Myocyte (in vitro differentiated cells): Measurements from ENCODE around the gene SLC10A6. TPM values are rescaled to one million over a fixed set of nuclear protein-coding genes. Genes with fewer than 3 reads are reported as not detected.
A peak's percentile ranks its signal among the peaks of the same experiment; 100 is the strongest.

Experiments used
- DNase-seq: peaks from one replicate; pipeline ENCODE4 v3.0.0-alpha.2; 2012; ENCODE audit warnings: low read depth
- total RNA-seq: library from RNA; depleted of rRNA; stranded (reverse); fragments of >200 nt; gene quantifications from 2 replicates; pipeline ENCODE4 v1.2.3, GENCODE V29; 2014

Gene SLC10A6
- total RNA-seq, 1 donor from 2014 or later: not detected

DNA sequence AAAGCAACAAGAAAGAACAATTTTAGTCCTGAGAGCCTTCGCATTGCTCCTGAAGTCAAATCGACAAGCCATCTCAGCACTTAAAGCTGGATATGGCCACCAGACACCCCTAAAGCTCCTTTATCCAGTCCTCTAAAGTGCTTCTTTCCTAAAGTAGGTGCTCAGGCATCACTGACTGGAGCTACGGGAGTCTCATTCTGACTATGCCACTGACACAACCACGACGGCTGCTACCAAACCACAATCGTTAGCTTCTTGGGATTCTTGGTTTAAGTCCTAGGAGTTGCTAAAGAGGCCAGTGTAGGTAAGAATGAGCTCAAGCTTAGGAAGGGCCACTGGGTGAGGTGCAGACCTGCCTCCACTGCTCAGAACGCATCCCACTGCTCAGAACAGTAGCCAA is 1.0 kb downstream of the SLC10A6 start:
- peak; percentile 12 for DNase-seq

GRCh38 chr4:86847571-86847970 is 1.6 kb downstream of the SLC10A6 start:
- no peak for DNase-seq

DNA sequence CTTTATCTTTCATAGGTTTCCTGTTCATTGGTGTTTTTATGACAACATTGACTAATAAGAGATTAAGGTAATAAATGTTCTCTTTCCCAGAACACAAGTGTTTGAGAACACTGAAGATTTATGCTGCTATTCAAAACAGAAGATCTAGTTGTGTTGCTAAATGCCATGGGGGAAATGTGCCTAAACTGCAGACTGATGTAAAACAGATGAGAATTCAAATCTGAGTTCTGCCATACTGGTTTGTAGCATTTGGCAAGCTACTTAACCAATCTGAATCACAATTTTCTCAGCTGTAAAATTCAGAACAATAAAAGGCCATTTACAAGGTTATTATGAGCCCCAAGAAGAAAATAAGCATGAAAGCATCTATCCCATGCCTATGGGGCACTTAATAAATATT is 2.3 kb downstream of the SLC10A6 start:
- DNase-seq: no peak

GRCh38 chr4:86845593-86845992 is 3.6 kb downstream of the SLC10A6 start:
- no peak for DNase-seq

DNA sequence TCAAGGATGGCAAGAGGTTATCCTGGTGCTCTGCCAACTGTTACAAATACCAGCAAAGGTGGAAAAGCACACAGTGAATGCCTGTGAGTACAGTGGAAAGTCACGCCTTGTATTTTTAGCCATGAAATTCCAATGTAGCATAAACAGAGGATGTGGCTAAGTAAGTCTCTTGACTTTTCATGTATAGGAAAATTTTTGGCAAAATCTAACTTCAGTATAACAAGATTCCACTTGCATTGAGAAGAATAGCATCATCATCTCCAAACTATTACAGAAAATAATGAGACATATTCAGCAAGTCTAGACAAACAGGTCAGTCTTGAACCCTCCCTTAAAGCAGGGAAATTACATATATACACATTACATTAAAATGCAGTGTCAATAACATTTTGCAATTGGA is 7.9 kb downstream of the SLC10A6 start:
- DNase-seq: no peak

GRCh38 chr4:86840858-86841257 is 8.3 kb downstream of the SLC10A6 start:
- no peak for DNase-seq

DNA sequence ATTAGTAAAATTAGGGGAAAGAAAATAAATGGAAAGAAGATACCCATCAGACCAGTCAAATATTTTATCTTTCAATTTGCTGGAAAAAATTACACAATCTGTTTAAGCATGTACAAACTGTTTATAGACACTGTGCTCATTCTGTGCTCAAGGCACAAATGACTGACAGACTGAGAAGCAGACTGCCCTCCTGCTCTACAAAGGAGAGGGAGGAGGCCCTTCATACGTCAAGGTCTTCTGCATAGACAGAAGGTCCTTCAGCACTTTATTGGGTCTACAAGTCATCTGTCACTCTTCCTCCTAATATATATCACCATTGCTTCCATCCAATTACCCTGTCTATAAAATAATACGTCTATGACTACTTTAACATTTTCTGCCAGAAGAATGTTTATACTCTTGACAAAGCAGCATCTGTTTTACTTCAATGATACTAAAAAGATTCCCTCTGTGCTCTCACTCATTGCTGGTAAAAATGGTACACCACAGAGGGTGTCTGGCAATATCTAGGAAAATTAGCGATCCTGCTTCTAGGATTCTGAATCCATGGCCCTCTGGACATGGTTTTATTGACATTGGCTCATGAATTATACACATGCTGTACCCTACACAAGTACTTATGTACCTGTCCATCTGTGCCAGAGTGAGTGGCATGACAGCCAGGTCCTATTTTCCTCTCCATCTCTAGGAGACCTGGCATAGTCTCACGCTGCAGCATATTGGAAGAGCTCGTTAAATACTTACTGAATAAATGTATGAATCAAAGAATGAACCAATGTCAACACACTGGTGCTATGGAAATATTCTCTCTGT is 11.3 kb downstream of the SLC10A6 start:
- no peak for DNase-seq

DNA sequence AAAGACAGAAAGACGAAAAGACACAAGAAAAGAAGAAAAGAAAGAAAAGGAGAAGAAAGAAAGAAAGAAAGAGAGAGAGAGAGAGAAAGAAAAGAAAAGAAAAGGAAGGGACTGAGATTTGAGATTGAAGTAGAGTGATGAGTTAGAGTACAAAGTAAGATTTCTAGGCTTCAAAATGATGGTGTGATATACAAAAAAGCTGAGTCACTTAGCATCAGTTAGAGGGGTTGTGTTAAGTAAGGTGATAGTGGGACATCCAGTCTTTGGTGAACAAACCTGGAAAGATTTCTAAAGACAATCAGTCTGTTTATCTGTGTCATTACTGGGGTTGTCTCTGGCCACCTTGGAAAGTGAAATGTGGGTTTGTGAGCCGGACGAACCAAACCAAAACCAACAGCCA is 13.5 kb downstream of the SLC10A6 start:
- DNase-seq: no peak

GRCh38 chr4:86834901-86835300 is 14.3 kb downstream of the SLC10A6 start:
- DNase-seq: peak; percentile 48

DNA sequence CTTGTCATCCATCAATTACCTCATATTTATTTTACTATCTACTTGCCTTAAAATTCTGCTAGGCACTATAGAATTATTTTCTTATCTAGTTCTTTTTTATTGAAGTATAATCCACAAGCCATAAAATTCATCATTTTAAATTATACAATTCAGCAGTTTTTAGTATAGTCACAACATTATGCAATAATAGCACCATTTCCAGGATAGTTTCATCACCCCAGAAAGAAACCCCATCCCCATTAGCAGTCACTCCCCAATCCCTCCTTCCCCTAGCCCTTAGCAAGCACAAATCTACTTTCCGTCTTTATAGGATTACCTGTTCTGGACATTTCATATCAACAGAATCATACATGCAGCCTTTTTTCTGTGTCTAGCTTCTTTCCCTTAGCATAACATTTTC is 15.6 kb downstream of the SLC10A6 start:
- no peak for DNase-seq

DNA sequence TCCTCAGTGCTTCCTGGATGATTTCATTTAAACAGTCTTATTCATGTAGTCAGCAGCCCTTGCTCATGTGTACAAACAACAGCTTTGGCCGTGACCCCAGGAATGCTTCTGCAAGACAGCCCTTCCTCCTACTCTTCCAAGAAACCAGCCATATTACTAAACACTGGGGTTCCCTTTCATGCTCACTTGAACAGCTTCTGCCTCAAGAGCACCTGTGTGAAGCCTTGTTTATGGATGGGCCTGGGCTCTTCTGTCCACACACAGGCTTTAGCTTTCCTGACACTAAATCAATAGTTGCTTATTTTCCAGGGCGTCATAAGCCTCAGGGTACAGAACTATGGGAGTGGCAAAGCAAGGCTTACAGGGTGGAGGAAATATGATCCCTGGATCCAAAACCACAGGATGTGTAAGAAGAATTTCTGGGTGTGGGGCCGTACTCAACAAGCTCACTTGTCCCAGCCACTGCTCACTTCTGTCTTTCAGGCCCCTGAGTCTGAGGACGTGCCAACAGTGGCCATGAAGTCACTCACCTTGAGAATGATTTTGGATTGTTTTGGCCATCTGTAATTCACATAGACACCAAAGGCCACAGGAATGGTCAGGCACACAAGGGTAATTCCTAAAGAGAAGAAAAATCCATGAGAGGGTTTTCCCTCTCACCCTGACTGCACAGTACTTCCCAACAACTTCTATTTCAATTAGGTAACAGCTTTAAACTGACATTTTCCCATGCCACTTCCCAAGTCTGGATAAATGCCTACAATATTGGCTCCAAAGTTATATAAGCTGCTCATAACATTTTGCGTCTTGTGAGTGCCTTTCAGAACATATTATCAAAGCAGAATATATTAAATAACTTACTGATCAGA is 17.7 kb downstream of the SLC10A6 start:
- DNase-seq: peak; percentile 51

- no peak for DNase-seq
Observed at GRCh38 chr4:86825511-86825910, 23.7 kb downstream of the SLC10A6 start.

- DNase-seq: no peak
Observed at GRCh38 chr4:86822136-86822535, 27.0 kb downstream of the SLC10A6 start.

DNA sequence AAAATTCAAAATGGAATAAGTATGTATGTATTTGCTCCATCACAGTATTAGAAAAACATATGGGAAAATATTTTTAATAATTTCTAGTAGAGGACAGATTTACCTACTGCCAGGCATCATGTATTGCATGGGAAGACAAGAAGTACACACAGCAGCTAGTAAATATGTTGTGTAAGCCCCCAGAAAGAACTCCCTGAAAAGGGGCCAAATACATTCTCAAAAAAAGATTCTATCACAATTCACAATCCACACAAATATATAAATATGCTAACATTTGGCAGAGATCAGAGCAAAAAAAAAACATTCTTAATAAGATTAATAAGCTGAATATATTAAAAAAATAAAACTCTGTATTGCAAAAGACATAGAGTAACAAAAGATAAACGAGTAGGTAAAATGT is 28.0 kb downstream of the SLC10A6 start:
- DNase-seq: no peak

GRCh38 chr4:86819561-86819960 is 29.6 kb downstream of the SLC10A6 start:
- no peak for DNase-seq

DNA sequence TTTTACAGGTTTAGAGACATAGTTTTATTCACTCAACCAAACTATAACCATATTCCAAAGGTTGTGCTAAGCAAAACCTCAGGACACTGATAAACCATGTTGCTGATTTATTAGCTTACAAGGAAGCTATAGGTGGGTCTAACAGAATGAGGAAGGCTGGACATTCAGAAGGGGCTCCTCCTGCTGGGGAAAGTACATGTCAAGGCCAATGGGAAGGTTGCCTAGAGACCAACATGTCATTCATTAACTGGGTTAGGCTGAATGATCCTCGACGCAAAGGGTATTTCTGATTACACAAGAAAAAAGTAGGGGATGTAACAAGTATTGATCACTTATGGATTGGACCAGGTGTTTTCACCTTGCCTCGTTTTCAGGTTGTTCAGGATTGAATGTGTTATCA is 30.3 kb downstream of the SLC10A6 start:
- no peak for DNase-seq

DNA sequence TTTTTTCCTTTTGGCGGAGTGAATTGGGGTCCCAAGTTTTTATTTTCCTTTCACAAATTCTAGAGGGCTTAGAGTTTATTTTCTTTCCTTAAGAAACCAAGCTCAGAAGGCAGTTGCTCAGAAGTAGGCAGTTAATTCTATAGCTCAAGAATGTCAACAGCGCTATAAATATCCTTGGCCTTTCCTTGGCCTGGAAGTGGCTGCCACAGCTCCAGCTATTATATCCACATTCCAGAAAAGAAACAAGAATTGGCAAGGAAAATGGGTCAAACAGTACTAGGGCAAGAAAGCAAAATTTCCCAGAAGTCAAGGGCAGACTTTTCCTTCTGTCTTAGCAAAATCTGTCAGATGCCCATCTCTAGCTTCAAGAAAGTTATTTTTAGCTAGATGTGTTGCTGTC is 31.0 kb downstream of the SLC10A6 start:
- no peak for DNase-seq

GRCh38 chr4:86816501-86817273 is 32.5 kb downstream of the SLC10A6 start:
- DNase-seq: no peak

DNA sequence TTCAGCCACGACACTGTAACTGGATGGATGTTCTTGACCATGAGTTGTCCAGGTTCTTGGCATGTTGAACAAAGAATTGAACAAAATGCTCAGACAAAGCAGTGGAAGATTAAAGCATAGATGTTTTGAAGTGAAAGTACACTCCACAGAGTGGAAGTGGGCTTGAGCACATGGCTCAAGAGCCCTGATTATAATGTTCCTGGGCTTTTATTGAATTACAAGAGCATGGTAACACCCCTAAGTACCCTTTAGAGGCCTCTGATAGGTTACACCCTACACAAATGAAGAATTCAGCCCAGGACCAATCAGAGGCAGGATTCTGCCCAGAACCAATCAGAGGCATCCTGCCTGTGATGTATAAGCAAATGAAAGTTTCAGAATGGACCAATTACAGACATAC is 33.5 kb downstream of the SLC10A6 start:
- no peak for DNase-seq

- no peak for DNase-seq
Observed at GRCh38 chr4:86810847-86811246, 38.3 kb downstream of the SLC10A6 start.

- DNase-seq: no peak
Observed at GRCh38 chr4:86809809-86810208, 39.4 kb downstream of the SLC10A6 start.

- no peak for DNase-seq
Observed at GRCh38 chr4:86791126-86791525, 58.1 kb downstream of the SLC10A6 start.
